Activated CD8-positive, alpha-beta memory T cell treated with anti-CD3 and anti-CD28 coated beads for 36 hours (primary cell): ENCODE data around the gene ZNF576. TPM values are rescaled to one million over a fixed set of nuclear protein-coding genes. Genes with fewer than 3 reads are reported as not detected.
"Not testable (repeated sequence)": the region's sequence is repeated elsewhere in the genome, so short reads cannot be mapped to it uniquely, and the experiment has no call there.

Experiments
- CTCF ChIA-PET: fragments of 350-600 bp; sonication (Branson Sonifier 250); formaldehyde crosslinking; loops from one replicate; lab custom pipeline; 2021; ENCODE audit warnings: antibody characterized with exemption; lab: Charles Lee
- POLR2A ChIA-PET: fragments of 350-600 bp; sonication (Branson Sonifier 250); formaldehyde crosslinking; loops from one replicate; lab custom pipeline; 2021; ENCODE audit warnings: antibody characterized with exemption; lab: Charles Lee
- total RNA-seq, 2 experiments: library from RNA; stranded (reverse); gene quantifications; one replicate each; pipeline ENCODE4 v1.2.3, GENCODE V29; 2021

Gene ZNF576
- total RNA-seq, 2 experiments from 2014 or later: 21.0 TPM

DNA sequence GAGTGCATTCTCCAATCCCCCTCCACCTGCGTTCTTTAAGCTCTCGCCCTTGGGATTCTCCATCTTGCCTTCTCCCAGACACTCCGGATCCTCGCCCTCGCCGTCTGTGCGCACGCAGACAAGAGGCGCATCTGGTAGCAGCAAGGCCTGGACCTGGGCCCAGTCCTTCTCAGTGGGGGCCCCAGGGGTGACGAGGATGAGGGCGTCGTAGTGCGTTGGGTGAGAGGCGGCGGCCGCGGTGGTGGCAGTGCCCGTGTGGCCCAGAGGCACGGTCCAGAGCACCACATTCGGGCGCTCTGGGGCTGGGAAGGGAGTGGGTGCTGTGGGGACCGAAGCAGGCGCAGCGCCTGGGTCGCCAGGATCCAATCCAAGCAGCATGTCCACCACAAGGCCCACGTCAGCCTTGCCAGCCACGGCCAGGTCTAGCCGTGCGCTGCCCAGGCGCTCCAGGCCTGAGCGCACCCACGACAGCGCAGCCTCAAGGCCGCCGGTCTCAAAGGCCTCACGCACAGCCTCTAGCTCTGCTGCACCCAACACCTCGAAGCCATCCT lies 3.5 kb upstream of the ZNF576 start:
- ChIA-PET CTCF (interaction anchor here (0.7 to 2.3 kb wide), 5 partner anchors 24 to 154 kb away, joined by 3 to 27 read pairs (median 5); no protein-coding TSS in a partner anchor), POLR2A (interaction anchor here (3.6 kb wide), 1 partner anchor 11 kb away, joined by 18 read pairs; no protein-coding TSS in a partner anchor)

DNA sequence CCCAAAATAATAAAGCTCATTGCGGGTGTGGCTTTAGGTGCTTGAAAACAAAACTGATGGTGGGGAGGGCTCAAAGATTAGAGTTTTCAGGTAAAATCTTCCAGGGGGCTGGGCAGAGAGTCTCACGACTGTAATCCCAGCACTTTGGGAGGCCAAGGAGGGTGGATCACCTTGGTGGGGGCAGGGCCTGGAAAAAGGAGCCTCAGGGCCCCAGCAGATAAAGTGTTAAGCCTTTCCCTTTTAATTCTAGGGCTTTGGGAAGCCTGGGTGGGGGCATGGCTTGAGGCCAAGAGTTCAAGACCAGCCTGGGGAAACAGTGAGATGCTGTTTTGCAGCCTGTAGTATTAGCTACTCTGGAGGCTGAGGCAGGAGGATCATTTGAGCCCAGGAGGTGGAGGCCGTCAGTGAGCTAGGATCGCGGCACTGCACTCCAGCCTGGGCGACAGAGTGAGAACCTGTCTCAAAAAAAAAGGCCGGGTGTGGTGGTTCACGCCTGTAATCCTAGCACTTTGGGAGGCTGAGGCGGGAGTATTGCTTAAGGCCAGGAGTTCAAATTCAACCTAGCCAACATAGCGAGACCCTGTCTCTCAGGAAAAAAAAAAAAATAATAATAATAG lies 2.2 kb upstream of the ZNF576 start:
- CTCF ChIA-PET: interaction anchor here (0.5 to 4.0 kb wide), 29 partner anchors 9 to 168 kb away, joined by 3 to 27 read pairs (median 5); partner anchors contain the start of genes PHLDB3, PINLYP, XRCC1 and ZNF575

DNA sequence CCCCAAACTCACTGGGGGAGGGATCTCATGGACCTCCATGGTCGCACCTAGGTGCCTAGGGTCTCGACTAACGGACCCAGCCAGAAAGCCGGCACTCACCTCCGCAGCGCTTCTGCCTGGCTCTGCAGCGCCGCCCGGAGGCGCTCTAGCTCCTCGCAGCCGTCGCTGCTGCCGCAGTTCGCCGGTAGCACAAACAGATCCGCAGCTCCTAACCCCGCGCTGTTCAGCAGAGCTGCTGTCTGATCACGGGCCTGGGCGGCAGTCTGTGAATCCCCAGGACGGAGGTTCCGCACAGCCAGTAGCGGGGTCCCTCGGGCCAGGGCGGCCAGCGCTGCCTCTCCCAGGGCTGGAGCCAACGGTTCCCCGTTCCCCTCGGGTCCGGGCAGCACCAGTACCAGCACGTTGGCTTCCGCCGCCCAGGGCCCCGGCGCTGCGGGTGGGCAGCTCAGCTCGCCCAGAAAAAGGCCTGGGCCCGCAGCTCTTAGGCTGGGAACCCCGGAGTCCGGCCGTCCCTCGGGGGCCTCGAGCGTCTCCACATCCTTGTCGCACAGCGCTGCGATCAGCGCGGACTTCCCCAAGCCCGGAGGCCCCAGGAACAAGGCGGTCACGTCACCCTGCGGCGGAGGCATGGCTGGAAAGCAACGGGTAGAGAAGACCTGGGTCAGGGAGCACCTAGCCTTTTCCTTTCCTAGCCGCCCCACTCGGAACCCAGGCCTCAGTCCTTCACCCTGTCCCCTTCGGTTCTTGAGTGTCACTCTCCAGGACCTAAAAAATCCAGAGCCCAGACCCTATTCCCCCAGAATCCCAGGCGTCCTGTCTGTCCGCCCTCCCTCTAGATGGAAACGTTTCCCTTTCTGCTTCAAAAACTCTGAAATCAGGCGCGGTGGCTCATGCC lies 1.4 kb upstream of the ZNF576 start:
- ChIA-PET POLR2A (interaction anchor here (0.6 to 3.6 kb wide), 11 partner anchors 13 to 156 kb away, joined by 3 to 18 read pairs (median 5); partner anchors contain the start of genes PHLDB3, PINLYP and XRCC1), CTCF (interaction anchor here (0.5 to 4.0 kb wide), 32 partner anchors 9 to 168 kb away, joined by 3 to 27 read pairs (median 4); partner anchors contain the start of genes PHLDB3, PINLYP, XRCC1 and ZNF575)

More for the DNA sequence above, 2.2 kb upstream of the ZNF576 start:
- POLR2A ChIA-PET: interaction anchor here (0.6 to 3.6 kb wide), 9 partner anchors 13 to 147 kb away, joined by 3 to 18 read pairs (median 5); partner anchors contain the start of gene PHLDB3

DNA sequence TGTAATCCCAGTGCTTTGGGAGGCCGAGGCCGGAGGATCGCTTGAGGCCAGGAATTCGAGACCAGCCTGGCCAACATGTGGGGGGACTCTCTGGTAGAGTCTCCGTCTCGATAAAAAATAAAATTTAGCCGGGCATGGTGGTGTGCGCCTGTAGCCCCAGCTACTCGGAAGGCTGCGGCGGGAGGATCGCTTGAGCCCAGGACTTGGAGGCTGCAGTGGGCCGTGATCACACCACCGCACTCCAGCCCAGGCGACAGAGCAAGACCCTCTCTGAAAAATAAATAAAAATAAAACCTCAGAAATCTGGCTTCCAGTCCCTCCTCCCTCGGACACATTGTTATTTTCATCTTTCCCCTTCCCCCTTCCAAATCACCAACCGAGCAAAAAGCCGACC lies 793 bp upstream of the ZNF576 start:
- ChIA-PET CTCF (interaction anchor here (0.7 to 4.0 kb wide), 12 partner anchors 13 to 162 kb away, joined by 3 to 22 read pairs (median 7); partner anchors contain the start of gene PHLDB3), POLR2A (interaction anchor here (0.6 to 3.6 kb wide), 8 partner anchors 14 to 186 kb away, joined by 3 to 18 read pairs (median 5); partner anchors contain the start of genes PHLDB3, PINLYP, XRCC1 and ZNF428)

DNA sequence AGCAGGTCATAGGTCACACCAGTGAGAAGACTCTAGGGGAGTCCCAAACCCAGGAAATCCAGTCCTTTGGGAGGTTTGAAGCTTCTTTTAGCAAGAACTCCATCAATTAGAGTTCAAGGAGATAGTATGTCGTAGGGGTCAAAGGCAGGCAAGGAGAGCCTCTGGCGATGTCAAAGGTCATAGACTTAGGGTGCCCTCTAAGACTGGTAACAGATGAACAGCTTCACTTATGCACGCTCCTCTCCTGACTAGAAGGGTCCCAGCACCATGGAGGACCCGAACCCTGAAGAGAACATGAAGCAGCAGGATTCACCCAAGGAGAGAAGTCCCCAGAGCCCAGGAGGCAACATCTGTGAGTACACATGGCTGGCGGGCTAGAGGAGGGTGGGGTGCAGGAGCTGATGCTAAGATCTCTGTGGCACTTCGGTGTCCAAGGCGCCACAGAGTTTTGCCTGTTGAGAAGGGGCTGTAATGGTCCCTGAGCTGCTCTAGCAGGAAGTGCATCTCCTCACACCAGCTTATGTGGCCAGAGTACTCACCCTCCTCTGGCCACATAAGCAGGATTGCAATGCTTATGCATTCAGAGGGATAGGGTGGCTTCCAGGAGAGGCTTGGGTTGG lies 557 bp downstream of the ZNF576 start:
- CTCF ChIA-PET: interaction anchor here (1.2 to 4.0 kb wide), 5 partner anchors 14 to 71 kb away, joined by 3 to 22 read pairs (median 17); no protein-coding TSS in a partner anchor
- POLR2A ChIA-PET: interaction anchor here (1.2 to 1.5 kb wide), 3 partner anchors 21 to 185 kb away, joined by 3 to 7 read pairs (median 5); partner anchors contain the start of gene XRCC1

DNA sequence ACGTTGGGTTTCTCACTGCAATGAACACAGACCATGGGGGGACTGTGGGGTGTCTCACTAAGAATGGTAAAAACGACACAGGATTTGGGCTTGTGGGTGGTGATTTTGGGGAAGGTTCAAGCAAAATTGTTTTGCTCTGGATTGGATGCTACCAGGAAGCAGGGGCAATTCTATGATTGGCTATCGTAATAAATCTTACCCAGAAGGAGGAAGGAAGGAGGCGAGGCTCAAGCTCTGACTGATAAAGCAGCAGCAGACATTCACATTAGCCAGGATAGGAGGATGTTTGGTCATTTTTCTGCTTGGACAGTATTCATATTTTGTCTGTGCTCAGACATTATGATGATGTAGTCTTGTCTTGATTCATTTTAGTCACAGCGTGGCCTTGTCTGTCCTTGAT lies 1.5 kb downstream of the ZNF576 start:
- CTCF ChIA-PET: interaction anchor here (2.8 kb wide), 1 partner anchor 43 kb away, joined by 17 read pairs; no protein-coding TSS in a partner anchor
- POLR2A ChIA-PET: interaction anchor here (0.7 to 1.2 kb wide), 2 partner anchors 23 to 155 kb away, joined by 3 read pairs; partner anchors contain the start of gene XRCC1

DNA sequence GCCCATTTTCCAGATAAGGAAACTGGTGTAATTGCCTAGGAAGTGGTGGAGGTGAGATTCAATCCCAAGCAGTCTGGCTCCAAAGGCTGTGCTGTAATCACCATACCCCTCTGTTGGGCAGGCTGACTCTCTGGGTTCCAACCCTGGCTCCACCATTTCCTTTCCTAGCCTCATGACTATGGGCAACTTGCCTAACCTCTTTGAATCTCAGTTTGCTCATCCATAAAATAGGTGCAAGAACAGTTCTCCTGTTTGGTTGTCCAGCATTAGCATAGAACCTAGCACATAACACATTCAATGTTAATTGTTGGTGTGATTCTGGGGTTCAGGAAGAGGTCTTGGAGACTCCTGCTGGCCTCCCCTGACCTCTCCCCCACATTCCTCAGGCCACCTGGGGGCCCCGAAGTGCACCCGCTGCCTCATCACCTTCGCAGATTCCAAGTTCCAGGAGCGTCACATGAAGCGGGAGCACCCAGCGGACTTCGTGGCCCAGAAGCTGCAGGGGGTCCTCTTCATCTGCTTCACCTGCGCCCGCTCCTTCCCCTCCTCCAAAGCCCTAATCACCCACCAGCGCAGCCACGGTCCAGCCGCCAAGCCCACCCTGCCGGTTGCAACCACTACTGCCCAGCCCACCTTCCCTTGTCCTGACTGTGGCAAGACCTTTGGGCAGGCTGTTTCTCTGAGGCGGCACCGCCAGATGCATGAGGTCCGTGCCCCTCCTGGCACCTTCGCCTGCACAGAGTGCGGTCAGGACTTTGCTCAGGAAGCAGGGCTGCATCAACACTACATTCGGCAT lies 2.2 kb downstream of the ZNF576 start:
- ChIA-PET POLR2A (interaction anchor here (0.7 kb wide), 1 partner anchor 80 kb away, joined by 4 read pairs; no protein-coding TSS in a partner anchor), CTCF (no interaction called here)

DNA sequence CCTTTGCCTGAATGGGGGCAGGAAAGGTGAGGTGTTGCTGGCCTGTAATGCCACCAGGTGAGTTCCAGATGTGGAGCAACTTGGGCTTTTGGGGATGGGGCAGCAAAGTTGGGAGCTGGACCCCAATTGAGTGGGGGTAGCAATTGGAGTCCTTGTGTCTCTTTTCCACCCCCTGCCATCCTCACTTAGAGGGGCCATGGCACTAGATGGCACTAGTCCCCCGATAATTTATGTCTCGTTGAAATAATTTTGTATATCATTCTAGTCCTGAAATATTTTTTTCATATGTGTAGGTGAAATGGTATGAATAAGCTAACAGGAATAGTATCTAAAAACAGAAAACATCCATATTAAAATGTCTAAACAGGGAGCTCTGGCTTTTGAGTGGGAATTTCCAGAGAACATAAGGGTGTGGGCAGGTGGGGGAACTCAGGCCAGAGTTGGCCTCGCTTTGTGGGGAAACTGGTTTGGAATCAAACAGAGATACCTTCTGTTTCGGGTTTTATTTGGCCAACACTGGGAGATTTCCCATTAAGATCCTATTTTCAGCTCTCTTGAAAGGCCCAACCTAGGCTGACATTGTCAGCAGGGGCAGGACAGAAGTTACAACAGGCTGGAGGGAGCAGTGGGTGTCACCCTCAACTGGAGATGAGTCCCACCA lies 3.4 kb downstream of the ZNF576 start:
- CTCF ChIA-PET: no interaction called here
- POLR2A ChIA-PET: no interaction called here

DNA sequence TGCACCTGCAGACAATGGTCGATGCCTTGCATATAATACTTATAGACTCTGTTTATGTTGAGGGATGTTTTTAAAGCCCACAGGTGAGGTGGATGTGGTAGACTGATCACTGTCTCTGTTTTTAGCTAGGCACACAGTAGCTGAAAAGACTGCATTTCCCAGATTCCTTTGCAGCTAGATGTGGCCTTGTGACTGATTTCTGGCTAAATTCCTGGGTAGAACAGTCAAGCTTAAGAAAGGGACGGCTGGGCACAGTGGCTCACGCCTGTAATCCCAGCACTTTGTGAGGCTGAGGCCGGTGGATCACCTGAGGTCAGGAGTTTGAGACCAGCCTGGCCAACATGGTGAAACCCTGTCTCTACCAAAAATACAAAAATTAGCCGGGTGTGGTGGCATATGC lies 3.9 kb downstream of the ZNF576 start:
- CTCF ChIA-PET, POLR2A ChIA-PET: not testable (repeated sequence)

DNA sequence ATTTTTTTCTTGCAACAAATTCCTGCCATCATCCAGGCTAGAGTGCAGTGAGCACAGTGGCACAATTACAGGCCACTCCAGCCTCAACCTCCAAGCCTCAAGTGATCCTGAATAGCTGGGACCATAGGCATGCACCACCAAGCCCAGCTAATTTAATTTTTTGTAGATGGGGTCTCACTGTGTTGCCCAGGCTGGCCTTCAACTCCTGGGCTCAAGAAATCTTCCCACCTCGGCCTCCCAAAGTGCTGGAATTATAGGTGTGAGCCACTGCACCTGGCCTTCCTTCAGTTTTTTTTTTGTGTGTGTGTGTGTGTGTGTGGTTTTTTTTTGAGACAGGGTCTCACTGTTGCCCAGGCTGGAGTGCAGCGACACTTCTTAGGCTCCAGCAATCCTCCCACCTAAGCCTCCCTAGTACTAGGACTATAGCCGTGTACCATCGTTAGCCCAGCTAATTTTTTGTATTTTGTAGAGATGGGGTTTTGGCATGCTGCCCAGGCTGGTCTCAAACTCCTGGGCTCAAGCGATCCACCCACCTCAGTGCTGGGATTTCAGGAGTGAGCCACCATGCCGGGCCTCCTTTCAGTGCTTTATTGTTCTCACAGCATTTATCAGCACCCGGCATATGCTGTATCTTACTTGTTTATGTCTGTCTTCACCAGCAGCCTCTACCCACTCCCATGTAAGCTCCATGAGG lies 9.6 kb downstream of the ZNF576 start:
- ChIA-PET POLR2A (no interaction called here), CTCF (interaction anchor here (0.6 to 0.9 kb wide), 3 partner anchors 12 to 78 kb away, joined by 3 to 5 read pairs (median 4); no protein-coding TSS in a partner anchor)

DNA sequence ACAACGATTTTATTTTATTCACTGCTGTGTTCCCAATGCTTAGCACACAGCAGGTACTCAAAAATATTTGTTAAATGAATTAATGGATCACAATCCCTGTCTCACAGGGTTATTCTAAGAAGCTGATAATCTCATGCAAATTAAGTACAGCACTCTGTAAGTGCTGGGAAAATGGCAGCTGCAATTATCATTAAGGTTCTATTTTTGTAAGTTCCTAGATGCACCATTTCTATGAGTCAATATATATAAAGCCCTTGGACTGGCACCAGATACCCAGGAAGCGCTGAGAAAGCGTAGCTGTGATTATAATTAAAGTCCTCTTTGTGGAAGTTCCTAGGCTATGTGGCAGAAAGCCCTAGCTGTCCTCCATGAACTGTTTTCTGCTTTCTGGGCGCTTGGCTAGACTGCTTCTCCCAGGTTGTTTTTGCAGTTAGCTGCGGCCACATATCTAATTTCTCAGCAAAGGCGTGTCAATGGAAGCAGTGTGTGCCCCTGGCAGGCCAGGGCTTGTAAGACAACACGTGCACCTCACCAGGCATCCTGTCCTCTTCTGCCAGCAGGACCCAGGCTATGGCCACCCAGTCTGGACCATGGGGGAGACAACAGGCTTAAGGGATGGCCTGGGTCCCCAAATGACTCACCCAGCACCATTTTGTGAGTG lies 10.3 kb downstream of the ZNF576 start:
- ChIA-PET POLR2A (no interaction called here), CTCF (interaction anchor here (0.9 kb wide), 1 partner anchor 26 kb away, joined by 4 read pairs; no protein-coding TSS in a partner anchor)

DNA sequence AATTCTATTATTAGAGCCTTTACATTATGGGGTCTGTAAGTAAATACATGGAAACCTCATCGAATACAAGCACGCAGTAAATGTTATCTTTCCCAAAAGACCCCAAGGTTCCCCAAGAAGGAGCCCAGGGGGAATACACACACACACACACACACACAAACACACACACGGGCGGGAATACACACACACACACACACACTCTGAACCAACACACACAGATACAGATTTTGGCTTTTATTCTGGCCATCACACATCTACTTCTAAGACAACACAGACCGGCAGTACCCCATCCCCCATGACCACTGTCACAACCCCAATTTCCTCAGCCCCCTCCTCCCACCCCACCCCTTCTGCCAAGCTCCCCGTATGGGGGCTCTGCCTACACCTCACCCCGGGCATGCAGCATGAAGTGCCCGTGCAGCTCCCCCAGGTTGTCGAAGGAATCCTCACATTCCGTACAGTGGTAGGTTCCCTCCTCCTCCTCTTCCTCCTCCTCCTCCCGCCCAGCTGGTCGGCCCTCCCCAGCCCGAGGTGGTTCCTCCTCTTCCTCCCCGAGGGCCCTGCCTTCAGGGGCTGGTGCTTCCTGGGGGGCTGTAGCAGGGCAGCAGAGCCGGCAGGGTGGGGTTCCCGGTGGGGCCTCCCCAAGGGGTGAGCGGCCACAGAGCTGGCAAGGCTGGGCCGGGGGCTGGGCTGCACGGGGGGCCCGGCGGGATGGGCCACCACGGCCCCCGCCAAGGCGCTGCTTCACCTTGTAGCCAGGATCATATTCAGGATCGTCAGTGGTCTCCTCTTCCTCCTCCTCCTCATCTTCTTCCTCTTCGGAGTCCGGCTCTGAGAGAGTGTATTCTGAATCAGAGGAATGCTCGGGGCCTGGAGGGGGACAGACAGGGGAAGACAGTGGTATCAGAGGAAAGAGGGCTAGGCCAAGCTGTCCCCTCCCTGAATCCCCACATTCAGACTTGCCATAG lies 11.1 kb downstream of the ZNF576 start:
- POLR2A ChIA-PET: interaction anchor here (0.5 to 0.6 kb wide), 2 partner anchors 60 to 115 kb away, joined by 3 to 6 read pairs; no protein-coding TSS in a partner anchor
- CTCF ChIA-PET: no interaction called here

DNA sequence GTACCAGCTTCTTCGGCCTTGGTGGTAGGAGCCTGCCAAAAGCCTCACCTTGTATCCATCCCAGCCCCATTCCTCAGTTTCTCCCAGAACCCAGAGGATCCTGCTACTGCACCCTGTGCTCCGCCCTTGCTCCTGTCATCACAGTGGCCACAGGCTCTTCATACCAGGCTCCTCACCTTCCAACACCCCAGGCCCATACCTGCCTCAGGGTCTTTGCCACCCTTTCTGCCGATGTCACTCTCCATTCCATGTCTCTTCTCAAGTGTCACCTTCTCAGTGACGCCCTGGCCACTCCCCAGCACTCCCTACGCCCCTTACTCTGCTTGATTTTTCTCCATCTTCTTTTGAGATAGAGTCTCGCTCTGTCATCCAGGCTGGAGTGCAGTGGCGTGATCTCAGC lies 13.5 kb downstream of the ZNF576 start:
- CTCF ChIA-PET: interaction anchor here (1.2 kb wide), 2 partner anchors 14 to 142 kb away, joined by 3 read pairs; partner anchors contain the start of gene IRGQ

DNA sequence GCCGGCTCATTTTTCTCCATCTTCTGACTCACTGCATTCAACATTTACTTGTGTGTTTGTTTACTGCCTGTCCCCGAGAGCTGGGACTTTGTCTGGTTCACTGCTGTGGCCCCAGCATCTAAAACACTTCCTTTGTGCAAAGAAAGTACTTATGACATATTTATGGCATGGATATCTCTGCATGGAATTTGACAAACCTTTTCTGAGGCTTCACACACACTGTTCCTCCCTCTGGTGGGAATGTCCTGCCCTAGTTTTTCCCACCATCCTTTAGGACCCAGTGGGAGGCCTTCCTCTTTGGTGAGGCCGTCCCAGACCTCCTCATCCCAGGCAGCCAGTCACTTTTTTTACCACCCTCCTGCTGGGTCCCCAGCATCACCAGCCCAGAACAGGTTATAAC lies 14.1 kb downstream of the ZNF576 start:
- POLR2A ChIA-PET: no interaction called here
- CTCF ChIA-PET: no interaction called here

More for the DNA sequence above, 13.5 kb downstream of the ZNF576 start:
- POLR2A ChIA-PET: no interaction called here

DNA sequence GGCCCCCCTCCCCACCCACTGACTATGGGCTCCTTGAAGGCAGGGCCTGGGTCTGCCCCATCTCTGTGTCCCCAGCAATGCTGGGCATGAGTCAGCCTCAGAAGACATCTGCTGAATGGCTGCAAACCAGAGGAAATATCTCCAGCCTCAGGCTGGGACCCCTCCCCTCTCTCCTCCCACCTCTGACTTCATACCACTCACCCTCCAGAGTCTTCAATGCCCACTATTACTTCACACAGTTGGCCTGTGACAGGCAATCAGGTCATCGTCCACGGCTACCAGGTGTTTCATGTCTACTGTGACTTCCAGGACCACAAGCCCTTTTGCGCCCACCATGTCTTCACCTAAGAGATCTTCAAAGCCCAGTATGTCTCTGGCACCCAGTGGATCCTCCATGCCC lies 15.4 kb downstream of the ZNF576 start, which contains the start of gene SRRM5:
Gene SRRM5 (plus strand): TSS at position 301 of the 400 bp plus-strand sequence. CDS start 34 bp downstream, at position 335.
- ChIA-PET POLR2A (no interaction called here), CTCF (no interaction called here)
